Measurements from ENCODE around the gene TPK1.

Gene TPK1

GRCh38 chr7:144416341-144416740 is 419.5 kb downstream of the TPK1 start:
- no peak overlapping the region for H3K4me3 ChIP-seq (ENCODE audit: low read depth, low read length)
- H3K4me1 ChIP-seq: no peaks in the 10 kb centered on the region
- H3K36me3 ChIP-seq: no peaks in the 10 kb centered on the region
- H3K9me3 ChIP-seq: no peaks in the 10 kb centered on the region
- no peaks in the 10 kb centered on the region for H3K27me3 ChIP-seq
- no peak for TF ChIP-seq CTCF (IDR thresholded peaks at IDR 0.05; ENCODE audit: low read depth, low read length)
- DNase-seq: no peak

GRCh38 chr7:144415858-144416257 is 420.0 kb downstream of the TPK1 start:
- H3K36me3 ChIP-seq: no peaks in the 10 kb centered on the region
- no peak for DNase-seq
- no peaks in the 10 kb centered on the region for H3K9me3 ChIP-seq
- H3K27me3 ChIP-seq: no peaks in the 10 kb centered on the region
- H3K4me3 ChIP-seq (ENCODE audit: low read depth, low read length): no peak overlapping the region
- TF ChIP-seq CTCF (IDR thresholded peaks at IDR 0.05; ENCODE audit: low read depth, low read length): no peak
- no peaks in the 10 kb centered on the region for H3K4me1 ChIP-seq

GRCh38 chr7:144414815-144415214 is 421.0 kb downstream of the TPK1 start:
- H3K36me3 ChIP-seq: no peaks in the 10 kb centered on the region
- no peaks in the 10 kb centered on the region for H3K27me3 ChIP-seq
- DNase-seq: no peak
- no peaks in the 10 kb centered on the region for H3K4me1 ChIP-seq
- H3K4me3 ChIP-seq (ENCODE audit: low read depth, low read length): no peak overlapping the region
- H3K9me3 ChIP-seq: no peaks in the 10 kb centered on the region
- no peak for TF ChIP-seq CTCF (IDR thresholded peaks at IDR 0.05; ENCODE audit: low read depth, low read length)

- Histone ChIP-seq H3K4me3 (ENCODE audit: low read depth, low read length) (no peak overlapping the region), H3K4me1 (no peaks in the 10 kb centered on the region), H3K27me3 (no peaks in the 10 kb centered on the region), H3K9me3 (no peaks in the 10 kb centered on the region), H3K36me3 (no peaks in the 10 kb centered on the region)
- no peak for TF ChIP-seq CTCF (IDR thresholded peaks at IDR 0.05; ENCODE audit: low read depth, low read length)
- DNase-seq: no peak
Observed at GRCh38 chr7:144410441-144410840, 425.4 kb downstream of the TPK1 start.

- no peak for TF ChIP-seq CTCF (IDR thresholded peaks at IDR 0.05; ENCODE audit: low read depth, low read length)
- H3K36me3 ChIP-seq: no peaks in the 10 kb centered on the region
- no peaks in the 10 kb centered on the region for H3K9me3 ChIP-seq
- no peaks in the 10 kb centered on the region for H3K27me3 ChIP-seq
- no peak for DNase-seq
- no peaks in the 10 kb centered on the region for H3K4me1 ChIP-seq
- no peak overlapping the region for H3K4me3 ChIP-seq (ENCODE audit: low read depth, low read length)
Observed at GRCh38 chr7:144408121-144408520, 427.7 kb downstream of the TPK1 start.

GRCh38 chr7:144407266-144407931 is 428.5 kb downstream of the TPK1 start:
- DNase-seq: no peak

More at GRCh38 chr7:144407266-144407931, 428.5 kb downstream of the TPK1 start:
- H3K36me3 ChIP-seq: no peaks in the 10 kb centered on the region
- H3K4me3 ChIP-seq (ENCODE audit: low read depth, low read length): no peak overlapping the region
- no peaks in the 10 kb centered on the region for H3K9me3 ChIP-seq
- H3K4me1 ChIP-seq: no peaks in the 10 kb centered on the region
- H3K27me3 ChIP-seq: no peaks in the 10 kb centered on the region
- TF ChIP-seq CTCF (IDR thresholded peaks at IDR 0.05; ENCODE audit: low read depth, low read length): no peak
